ENCODE measurements around the gene CRKL. TPM values are rescaled to one million over a fixed set of nuclear protein-coding genes. Genes with fewer than 3 reads are reported as not detected.

The CRKL gene
- total RNA-seq = 46.0 and 48.5 TPM in 2 replicates

GRCh38 chr22:20916916-20917810 is at the start of gene CRKL:
Gene CRKL, plus strand, starts transcription at chr22:20917407. Its CDS starts 528 bp downstream, at chr22:20917935.

GRCh38 chr22:20966883-20967696 is 49.9 kb downstream of the CRKL start, which contains the start of gene AIFM3:
Gene AIFM3, plus strand, starts transcription at chr22:20967255. Its CDS starts 690 bp downstream, at chr22:20967945.

GRCh38 chr22:20981787-20982562 is 64.8 kb downstream of the CRKL start, which contains the start of gene LZTR1:
Gene LZTR1, plus strand, starts transcription at chr22:20982297. Its CDS starts 75 bp downstream, at chr22:20982372.

GRCh38 chr22:21001601-21002325 is 84.6 kb downstream of the CRKL start, which contains the start of gene THAP7:
Gene THAP7, minus strand, starts transcription at chr22:21002118. Its CDS starts 207 bp downstream, at chr22:21001911.

Other genes with a start within 250 kb of the CRKL start
- gene SERPIND1, start 143.3 kb upstream of the CRKL start, total RNA-seq = not detected in 2 replicates
- 59.7 and 68.8 TPM in 2 replicates for gene PI4KA, start 58.6 kb upstream of the CRKL start, total RNA-seq
- gene SNAP29, start 58.4 kb upstream of the CRKL start, total RNA-seq = 17.2 and 17.4 TPM in 2 replicates
- 0.36 and 0.49 TPM in 2 replicates for gene AIFM3, start 49.8 kb downstream of the CRKL start, total RNA-seq
- gene LZTR1, start 64.9 kb downstream of the CRKL start, total RNA-seq = 90.1 and 91.0 TPM in 2 replicates
- 30.7 and 31.3 TPM in 2 replicates for gene THAP7, start 84.7 kb downstream of the CRKL start, total RNA-seq
- 11.5 and 14.0 TPM in 2 replicates for gene P2RX6, start 97.8 kb downstream of the CRKL start, total RNA-seq
- 11.5 and 34.5 TPM in 2 replicates for gene SLC7A4, start 115.2 kb downstream of the CRKL start, total RNA-seq
- 0.16 and 0.36 TPM in 2 replicates for gene LRRC74B, start 128.5 kb downstream of the CRKL start, total RNA-seq

Data from hair follicle dermal papilla cell (primary cell).